IMR-90 (cell line): ENCODE data around the gene ZNF750. TPM values are rescaled to one million over a fixed set of nuclear protein-coding genes. Genes with fewer than 3 reads are reported as not detected.
A peak's percentile ranks its signal among the peaks of the same experiment; 100 is the strongest.

Source experiments
- ATAC-seq: fragments of 200-7000 bp; cut with Tn5 transposase; 2 replicates; pipeline ENCODE4 v1.9.1; 2020; ENCODE audit warnings: low read depth, mild to moderate bottlenecking, moderate library complexity
- BruUV-seq: library from RNA; stranded (reverse); fragments of 400-500 nt; replicated peaks from 2 replicates; lab custom pipeline; 2021; lab: Mats Ljungman, UMichigan
- CTCF ChIA-PET: fragments of 300-600 bp; formaldehyde crosslinking; extraction: SDS; loops from one replicate; lab custom pipeline; 2021; ENCODE audit warnings: antibody characterized with exemption; lab: Yijun Ruan, JAX
- POLR2A ChIA-PET: fragments of 300-600 bp; sonication (Branson Sonifier 250); formaldehyde crosslinking; loops from one replicate; lab custom pipeline; 2022; ENCODE audit warnings: antibody characterized with exemption; ENCODE audit not compliant: unreplicated experiment; lab: Charles Lee
- DNase-seq: peaks from one replicate; pipeline ENCODE4 v3.0.0; 2013
- H2AFZ ChIP-seq: replicated peaks from 2 replicates; pipeline ENCODE3; 2013; ENCODE audit warnings: low read length, mild to moderate bottlenecking; ENCODE audit not compliant: poor library complexity
- H2AK5ac ChIP-seq: 2 replicates; pipeline ENCODE4 v1.6.1; 2013; ENCODE audit warnings: low read depth, low read length, inconsistent platforms
- H2AK9ac ChIP-seq: replicated peaks from 2 replicates; pipeline ENCODE3; 2013; ENCODE audit warnings: mild to moderate bottlenecking, low read depth, low read length, moderate library complexity; ENCODE audit not compliant: poor library complexity
- H2BK120ac ChIP-seq: 2 replicates; pipeline ENCODE4 v1.6.1; 2013; ENCODE audit warnings: low read depth, low read length, inconsistent platforms
- H2BK15ac ChIP-seq: 3 replicates; pipeline ENCODE4 v1.6.1; 2013; ENCODE audit warnings: low read depth, low read length, inconsistent platforms
- H2BK20ac ChIP-seq: 2 replicates; pipeline ENCODE4 v1.6.1; 2013; ENCODE audit warnings: low read depth, mild to moderate bottlenecking, inconsistent platforms, low read length, moderate library complexity
- H2BK5ac ChIP-seq: 2 replicates; pipeline ENCODE4 v1.6.1; 2013; ENCODE audit warnings: mild to moderate bottlenecking, low read depth, low read length, inconsistent platforms; ENCODE audit not compliant: poor library complexity, severe bottlenecking
- H3K14ac ChIP-seq: replicated peaks from 2 replicates; pipeline ENCODE4 v1.6.1; 2013; ENCODE audit warnings: low read depth, low read length, inconsistent platforms
- H3K18ac ChIP-seq: 2 replicates; pipeline ENCODE4 v1.6.1; 2013; ENCODE audit warnings: low read depth, low read length, control low read depth
- H3K23ac ChIP-seq: 2 replicates; pipeline ENCODE4 v1.6.1; 2013; ENCODE audit warnings: low read depth, low read length, inconsistent platforms
- H3K27ac ChIP-seq: 2 replicates; pipeline ENCODE4 v1.5.1; 2013; ENCODE audit warnings: mild to moderate bottlenecking, control low read depth, low read length; ENCODE audit not compliant: insufficient read depth
- H3K27me3 ChIP-seq: 2 replicates; pipeline ENCODE4 v1.6.1; 2013; ENCODE audit warnings: low read length; ENCODE audit not compliant: control insufficient read depth, insufficient read depth
- H3K36me3 ChIP-seq: 2 replicates; pipeline ENCODE4 v1.6.1; 2013; ENCODE audit warnings: low read length, mixed read lengths; ENCODE audit not compliant: control insufficient read depth, insufficient read depth
- H3K4ac ChIP-seq: 2 replicates; pipeline ENCODE4 v1.6.1; 2013; ENCODE audit warnings: low read depth, low read length, inconsistent platforms
- H3K4me1 ChIP-seq: 2 replicates; pipeline ENCODE4 v1.6.1; 2013; ENCODE audit warnings: low read length, mixed read lengths; ENCODE audit not compliant: control insufficient read depth, insufficient read depth
- H3K4me2 ChIP-seq: 2 replicates; pipeline ENCODE4 v1.6.1; 2013; ENCODE audit warnings: low read depth, mild to moderate bottlenecking, control low read depth, low read length, moderate library complexity
- H3K4me3 ChIP-seq: 2 replicates; pipeline ENCODE4 v1.5.1; 2013; ENCODE audit warnings: low read depth, mild to moderate bottlenecking, control low read depth, low read length, moderate library complexity; ENCODE audit not compliant: insufficient read depth
- H3K56ac ChIP-seq: 2 replicates; pipeline ENCODE4 v1.6.1; 2013; ENCODE audit warnings: low read length, inconsistent platforms; ENCODE audit not compliant: insufficient read depth; ENCODE audit errors: extremely low read depth
- H3K79me1 ChIP-seq, 2 experiments: 2 replicates each; pipeline ENCODE4 v1.6.1; 2013; ENCODE audit warnings: low read length in 2 of 2, inconsistent platforms in 1 of 2, low read depth in 1 of 2
- H3K9ac ChIP-seq: 2 replicates; pipeline ENCODE4 v1.6.1; 2013; ENCODE audit warnings: low read depth, low read length, control low read depth
- H3K9me1 ChIP-seq: 2 replicates; pipeline ENCODE4 v1.6.1; 2013; ENCODE audit warnings: low read length, inconsistent platforms; ENCODE audit not compliant: insufficient read depth
- H3K9me3 ChIP-seq: 2 replicates; pipeline ENCODE4 v1.6.1; 2013; ENCODE audit warnings: low read length; ENCODE audit not compliant: control insufficient read depth, insufficient read depth
- H4K20me1 ChIP-seq: 2 replicates; pipeline ENCODE4 v1.6.1; 2013; ENCODE audit warnings: low read length, inconsistent platforms; ENCODE audit not compliant: insufficient read depth
- H4K5ac ChIP-seq: 2 replicates; pipeline ENCODE4 v1.6.1; 2013; ENCODE audit warnings: mild to moderate bottlenecking, low read depth, low read length, control low read depth
- H4K8ac ChIP-seq, 2 experiments: 2 replicates each; pipeline ENCODE4 v1.6.1; 2013; ENCODE audit warnings: low read depth in 2 of 2, low read length in 2 of 2, control low read depth in 1 of 2, inconsistent platforms in 1 of 2
- H4K91ac ChIP-seq: 2 replicates; pipeline ENCODE4 v1.6.1; 2013; ENCODE audit warnings: low read depth, low read length, inconsistent platforms; ENCODE audit not compliant: insufficient read depth
- BHLHE40 ChIP-seq: fragments of 150-350 bp; IDR thresholded peaks from 2 replicates; pipeline ENCODE4 v1.6.1; 2016; ENCODE audit warnings: mild to moderate bottlenecking, low read depth, low read length
- CHD1 ChIP-seq: IDR thresholded peaks from 2 replicates; pipeline ENCODE4 v1.6.1; 2012; ENCODE audit warnings: low read depth, low read length, improper control_type of control experiment
- ELK1 ChIP-seq: fragments of 150-350 bp; IDR thresholded peaks from 2 replicates; pipeline ENCODE4 v1.6.1; 2016; ENCODE audit warnings: low read depth, mild to moderate bottlenecking, low read length, moderate library complexity, borderline replicate concordance
- FOS ChIP-seq: fragments of 150-350 bp; IDR thresholded peaks from 2 replicates; pipeline ENCODE4 v1.6.1; 2016; ENCODE audit warnings: low read depth, low read length
- MAFK ChIP-seq: IDR thresholded peaks from 2 replicates; pipeline ENCODE4 v1.6.1; 2012; ENCODE audit warnings: low read depth, low read length, improper control_type of control experiment
- NFE2L2 ChIP-seq: fragments of 150-350 bp; IDR thresholded peaks from 2 replicates; pipeline ENCODE4 v1.6.1; 2016; ENCODE audit warnings: low read depth, mild to moderate bottlenecking, low read length
- POLR2A ChIP-seq: IDR thresholded peaks from 2 replicates; pipeline ENCODE4 v1.6.1; 2012; ENCODE audit warnings: mild to moderate bottlenecking, low read depth, low read length
- RAD21 ChIP-seq: IDR thresholded peaks from 2 replicates; pipeline ENCODE4 v1.6.1; 2012; ENCODE audit warnings: low read length, improper control_type of control experiment
- SMC3 ChIP-seq: fragments of 150-350 bp; IDR thresholded peaks from 2 replicates; pipeline ENCODE4 v1.6.1; 2016; ENCODE audit warnings: low read depth, mild to moderate bottlenecking, antibody characterized with exemption, low read length, moderate library complexity
- WGBS, 2 experiments: methylation state at CpG; one replicate each; pipeline versions ENCODE4 v1.1.5 to v1.1.7; 2013; ENCODE audit warnings: missing lambda C conversion rate in 2 of 2; ENCODE audit not compliant: insufficient read length in 1 of 2; ENCODE audit errors: extremely low coverage in 2 of 2; 5-methylcytosine and 5-hydroxymethylcytosine counted together
- dilution Hi-C: fragments of 300-500 bp; cut with HindIII; formaldehyde crosslinking; loops from one replicate; pipeline ENCODE4 v1.14.3; 2018; ENCODE audit warnings: low sequenced_read_pairs; ENCODE audit not compliant: unreplicated experiment
- in situ Hi-C: fragments of 300-500 bp; cut with MboI; formaldehyde crosslinking; loops from 3 replicates; pipeline ENCODE4 v1.14.3; 2019; ENCODE audit warnings: low sequenced_read_pairs, inconsistent platforms, mixed read lengths
- intact Hi-C: fragments of 100-400 bp; cut with micrococcal nuclease; formaldehyde crosslinking; loops from 2 replicates; pipeline ENCODE4 v1.10.0; 2022
- polyA plus RNA-seq, 3 experiments: library from polyadenylated mRNA; depleted of rRNA; stranded (reverse); fragments of >200 nt; gene quantifications; 2 replicates each; pipeline ENCODE4 v1.2.3, GENCODE V29; 2012; ENCODE audit warnings: low replicate concordance in 1 of 3
- total RNA-seq: library from RNA; depleted of rRNA; stranded (reverse); fragments of >200 nt; gene quantifications from 2 replicates; pipeline ENCODE4 v1.2.3, GENCODE V29; 2012
- TF ChIP-seq, protein P1 (sequence below): fragments of 150-350 bp; IDR thresholded peaks from 2 replicates; pipeline ENCODE4 v1.6.1; 2017; ENCODE audit warnings: mild to moderate bottlenecking, antibody characterized with exemption, low read length, low read depth

ZNF750 gene
- total and polyA plus RNA-seq, 2 of the 4 experiments (the other 2 are of a cell fraction): not detected

GRCh38 chr17:82791532-82791931 lies 48.3 kb downstream of the ZNF750 start:
- Histone ChIP-seq H3K18ac (no peak overlapping the region), H3K4ac (peak overlapping the region; percentile 59; the same call in 1 of the 2 replicates), H2BK5ac (peak overlapping the region; percentile 56), H4K8ac (peak overlapping the region in 1 of 2 experiments; percentile 32; a peak in 1 of 4 replicates), H2AK9ac (peak overlapping the region; percentile 66), H3K23ac (no peak overlapping the region), H3K36me3 (no peaks in the 10 kb centered on the region), H3K9me3 (no peaks in the 10 kb centered on the region), H2BK120ac (peak overlapping the region; percentile 64), H3K14ac (no peak overlapping the region), H3K4me1 (peaks cover 7% of the 10 kb centered on the region), H2BK20ac (0 out of 2 replicates have a peak overlapping the region, but pooled peaks have one; percentile 69), H3K27ac (0 out of 2 replicates have a peak overlapping the region, but pooled peaks have one; percentile 24), H4K5ac (no peak overlapping the region), H3K9ac (0 out of 2 replicates have a peak overlapping the region, but pooled peaks have one; percentile 0), H2AFZ (peak overlapping the region; percentile 87), H3K79me1 (peaks cover 5 to 65% of the 10 kb centered on the region in 2 experiments), H3K9me1 (peaks cover 5% of the 10 kb centered on the region; the same call in 1 of the 2 replicates), H4K20me1 (peaks cover 6% of the 10 kb centered on the region), H2AK5ac (peak overlapping the region; percentile 48; the same call in 1 of the 2 replicates), H2BK15ac (no peak overlapping the region), H3K56ac (no peak overlapping the region), H3K4me2 (no peak overlapping the region), H3K4me3 (no peak overlapping the region), H3K27me3 (no peaks in the 10 kb centered on the region), H4K91ac (peak overlapping the region; percentile 37; the same call in 1 of the 2 replicates)
- 49% methylated on average over 9 of the region's 12 CpGs; no CpG with 5 or more reads in 1 of the 2 experiments for WGBS, 2 experiments
- ChIA-PET CTCF (no interaction called here), POLR2A (no interaction called here)
- dilution Hi-C loops (no loop called here), in situ Hi-C loops (no loop called here), intact Hi-C loops (no loop called here)
- DNase-seq (peak; percentile 98), ATAC-seq (peak; percentile 97)
- TF ChIP-seq POLR2A: no peak
- no peak; the same call in 1 of the 2 replicates for TF ChIP-seq SMC3
- TF ChIP-seq BHLHE40: peak; percentile 31
- no peak for TF ChIP-seq ELK1
- TF ChIP-seq, protein P1, sequence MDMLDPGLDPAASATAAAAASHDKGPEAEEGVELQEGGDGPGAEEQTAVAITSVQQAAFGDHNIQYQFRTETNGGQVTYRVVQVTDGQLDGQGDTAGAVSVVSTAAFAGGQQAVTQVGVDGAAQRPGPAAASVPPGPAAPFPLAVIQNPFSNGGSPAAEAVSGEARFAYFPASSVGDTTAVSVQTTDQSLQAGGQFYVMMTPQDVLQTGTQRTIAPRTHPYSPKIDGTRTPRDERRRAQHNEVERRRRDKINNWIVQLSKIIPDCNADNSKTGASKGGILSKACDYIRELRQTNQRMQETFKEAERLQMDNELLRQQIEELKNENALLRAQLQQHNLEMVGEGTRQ: peak; percentile 5; the same call in 1 of the 2 replicates
- no peak for TF ChIP-seq NFE2L2
- TF ChIP-seq CHD1: no peak
- peak; percentile 31; the same call in 1 of the 2 replicates for TF ChIP-seq MAFK
- peak; percentile 94 for TF ChIP-seq FOS
- peak; percentile 27; the same call in 1 of the 2 replicates for TF ChIP-seq RAD21
- BruUV-seq: no TSS peak
